Measurements from ENCODE around the gene MFAP3L.
"Not testable (repeated sequence)": the region's sequence is repeated elsewhere in the genome, so short reads cannot be mapped to it uniquely, and the experiment has no call there.

DNA sequence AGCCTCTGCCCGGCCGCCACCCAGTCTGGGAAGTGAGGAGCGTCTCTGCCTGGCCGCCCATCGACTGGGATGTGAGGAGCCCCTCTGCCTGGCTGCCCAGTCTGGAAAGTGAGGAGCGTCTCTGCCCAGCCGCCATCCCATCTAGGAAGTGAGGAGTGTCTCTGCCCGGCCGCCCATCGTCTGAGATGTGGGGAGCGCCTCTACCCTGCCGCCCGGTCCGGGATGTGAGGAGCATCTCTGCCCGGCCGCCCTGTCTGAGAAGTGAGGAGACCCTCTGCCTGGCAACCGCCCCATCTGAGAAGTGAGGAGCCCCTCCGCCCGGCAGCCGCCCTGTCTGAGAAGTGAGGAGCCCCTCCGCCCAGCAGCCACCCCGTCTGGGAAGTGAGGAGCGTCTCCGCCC, 20.0 kb upstream of the MFAP3L start:
- TF ChIP-seq, protein P1, sequence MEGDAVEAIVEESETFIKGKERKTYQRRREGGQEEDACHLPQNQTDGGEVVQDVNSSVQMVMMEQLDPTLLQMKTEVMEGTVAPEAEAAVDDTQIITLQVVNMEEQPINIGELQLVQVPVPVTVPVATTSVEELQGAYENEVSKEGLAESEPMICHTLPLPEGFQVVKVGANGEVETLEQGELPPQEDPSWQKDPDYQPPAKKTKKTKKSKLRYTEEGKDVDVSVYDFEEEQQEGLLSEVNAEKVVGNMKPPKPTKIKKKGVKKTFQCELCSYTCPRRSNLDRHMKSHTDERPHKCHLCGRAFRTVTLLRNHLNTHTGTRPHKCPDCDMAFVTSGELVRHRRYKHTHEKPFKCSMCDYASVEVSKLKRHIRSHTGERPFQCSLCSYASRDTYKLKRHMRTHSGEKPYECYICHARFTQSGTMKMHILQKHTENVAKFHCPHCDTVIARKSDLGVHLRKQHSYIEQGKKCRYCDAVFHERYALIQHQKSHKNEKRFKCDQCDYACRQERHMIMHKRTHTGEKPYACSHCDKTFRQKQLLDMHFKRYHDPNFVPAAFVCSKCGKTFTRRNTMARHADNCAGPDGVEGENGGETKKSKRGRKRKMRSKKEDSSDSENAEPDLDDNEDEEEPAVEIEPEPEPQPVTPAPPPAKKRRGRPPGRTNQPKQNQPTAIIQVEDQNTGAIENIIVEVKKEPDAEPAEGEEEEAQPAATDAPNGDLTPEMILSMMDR (tag by site-specific recombination; IDR thresholded peaks at IDR 0.05): not testable (repeated sequence)
- not testable (repeated sequence) for TF ChIP-seq ZNF621 (tag by site-specific recombination; IDR thresholded peaks at IDR 0.05); ZNF707 (tag by site-specific recombination; IDR thresholded peaks at IDR 0.05); ZNF23 (tag by site-specific recombination; IDR thresholded peaks at IDR 0.05; ENCODE audit: borderline replicate concordance); KLF9 (tag by site-specific recombination; IDR thresholded peaks at IDR 0.05; ENCODE audit: low read depth)
- TF ChIP-seq, protein P2, sequence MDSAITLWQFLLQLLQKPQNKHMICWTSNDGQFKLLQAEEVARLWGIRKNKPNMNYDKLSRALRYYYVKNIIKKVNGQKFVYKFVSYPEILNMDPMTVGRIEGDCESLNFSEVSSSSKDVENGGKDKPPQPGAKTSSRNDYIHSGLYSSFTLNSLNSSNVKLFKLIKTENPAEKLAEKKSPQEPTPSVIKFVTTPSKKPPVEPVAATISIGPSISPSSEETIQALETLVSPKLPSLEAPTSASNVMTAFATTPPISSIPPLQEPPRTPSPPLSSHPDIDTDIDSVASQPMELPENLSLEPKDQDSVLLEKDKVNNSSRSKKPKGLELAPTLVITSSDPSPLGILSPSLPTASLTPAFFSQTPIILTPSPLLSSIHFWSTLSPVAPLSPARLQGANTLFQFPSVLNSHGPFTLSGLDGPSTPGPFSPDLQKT (IDR thresholded peaks at IDR 0.05; ENCODE audit: borderline replicate concordance, low read depth, low read length): not testable (repeated sequence)

All from HEK293 (cell line).